Activated B cell treated with CpG ODN at 0.5 μM for 24 hours (primary cell): ENCODE measurements around the gene SUCLG2. TPM values are rescaled to one million over a fixed set of nuclear protein-coding genes. Genes with fewer than 3 reads are reported as not detected.

Experiments used
- ATAC-seq: fragments of 200-7000 bp; cut with Tn5 transposase; one replicate; pipeline ENCODE4 v1.10.0; 2021; ENCODE audit warnings: low read depth, mild to moderate bottlenecking, moderate library complexity
- CTCF ChIA-PET: fragments of 350-600 bp; sonication (Branson Sonifier 250); formaldehyde crosslinking; loops from one replicate; lab custom pipeline; 2021; ENCODE audit warnings: antibody characterized with exemption; lab: Charles Lee
- POLR2A ChIA-PET: fragments of 350-600 bp; sonication (Branson Sonifier 250); formaldehyde crosslinking; loops from one replicate; lab custom pipeline; 2021; ENCODE audit warnings: antibody characterized with exemption; lab: Charles Lee
- DNase-seq: peaks from one replicate; pipeline ENCODE4 v3.0.0; 2022
- H3K27ac Mint-ChIP-seq: one replicate; pipeline ENCODE4 v1.8.0; 2020; ENCODE audit warnings: mixed read lengths
- H3K27me3 Mint-ChIP-seq: one replicate; pipeline ENCODE4 v1.8.0; 2021; ENCODE audit warnings: mixed read lengths
- H3K36me3 Mint-ChIP-seq: one replicate; pipeline ENCODE4 v1.8.0; 2021; ENCODE audit warnings: low read depth, mixed read lengths
- H3K4me1 Mint-ChIP-seq: one replicate; pipeline ENCODE4 v1.8.0; 2021; ENCODE audit warnings: mixed read lengths
- H3K4me3 Mint-ChIP-seq: one replicate; pipeline ENCODE4 v1.8.0; 2020; ENCODE audit warnings: mild to moderate bottlenecking, mixed read lengths
- H3K9me3 Mint-ChIP-seq: one replicate; pipeline ENCODE4 v1.8.0; 2020; ENCODE audit warnings: mixed read lengths
- CTCF ChIP-seq: fragments of 200-600 bp; IDR thresholded peaks from one replicate; pipeline ENCODE4 v1.8.0; 2022; ENCODE audit warnings: antibody characterized with exemption, mild to moderate bottlenecking
- intact Hi-C: fragments of 100-400 bp; cut with micrococcal nuclease; formaldehyde crosslinking; loops from one replicate; pipeline ENCODE4 v1.15.1; 2024
- total RNA-seq: library from RNA; stranded (reverse); gene quantifications from 2 replicates; pipeline ENCODE4 v1.2.3, GENCODE V29; 2022

Gene SUCLG2
- total RNA-seq, 1 donor from 2014 or later = 40.8 TPM

- ATAC-seq = no peak
- Mint-ChIP-seq H3K27me3 (no peaks in the 10 kb centered on the region), H3K4me3 (no peak overlapping the region), H3K4me1 (no peaks in the 10 kb centered on the region), H3K9me3 (no peaks in the 10 kb centered on the region), H3K27ac (no peak overlapping the region), H3K36me3 (peaks cover 40% of the 10 kb centered on the region)
- no peak for TF ChIP-seq CTCF
- CTCF ChIA-PET = no interaction called here
- POLR2A ChIA-PET = no interaction called here
- intact Hi-C loops = loop anchor here (2.0 kb wide), 1 partner anchor 15 kb away; no protein-coding TSS in a partner anchor
- no peak for DNase-seq
These were observed 190.8 kb downstream of the SUCLG2 start for GRCh38 chr3:67463656-67464055.

DNA sequence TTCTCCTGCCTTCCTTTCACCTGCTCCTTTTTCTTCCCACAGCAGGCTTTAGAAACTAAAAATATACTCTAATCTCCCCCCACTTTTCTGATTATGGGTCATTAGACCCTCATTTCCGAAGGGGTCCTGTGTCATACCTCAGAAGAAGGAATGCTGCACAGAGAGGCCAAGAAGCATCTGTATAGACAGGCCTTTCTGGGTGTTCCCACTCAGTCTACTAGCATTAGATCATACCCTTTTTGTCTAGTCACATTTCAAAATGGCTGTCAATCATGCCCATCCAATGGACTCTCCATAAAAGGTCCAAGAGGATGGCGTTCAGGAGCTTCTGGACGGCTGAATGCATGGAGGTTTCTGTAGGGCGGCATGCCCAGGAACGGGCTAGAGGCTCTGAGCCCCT is 192.2 kb downstream of the SUCLG2 start:
- ChIA-PET POLR2A (no interaction called here), CTCF (no interaction called here)
- H3K27me3 Mint-ChIP-seq = no peaks in the 10 kb centered on the region
- no peak overlapping the region for H3K27ac Mint-ChIP-seq
- H3K4me1 Mint-ChIP-seq = no peaks in the 10 kb centered on the region
- no peak for TF ChIP-seq CTCF
- ATAC-seq (no peak), DNase-seq (no peak)
- H3K36me3 Mint-ChIP-seq = peaks cover 31% of the 10 kb centered on the region
- no peaks in the 10 kb centered on the region for H3K9me3 Mint-ChIP-seq
- intact Hi-C loops = no loop called here
- no peak overlapping the region for H3K4me3 Mint-ChIP-seq

GRCh38 chr3:67461667-67462142 is 192.7 kb downstream of the SUCLG2 start:
- DNase-seq = no peak
- no peak for ATAC-seq
- Mint-ChIP-seq H3K27me3 (no peaks in the 10 kb centered on the region), H3K4me1 (no peaks in the 10 kb centered on the region), H3K27ac (no peak overlapping the region), H3K36me3 (peaks cover 27% of the 10 kb centered on the region), H3K9me3 (no peaks in the 10 kb centered on the region), H3K4me3 (no peak overlapping the region)
- intact Hi-C loops = no loop called here
- ChIA-PET CTCF (no interaction called here), POLR2A (no interaction called here)
- TF ChIP-seq CTCF = no peak

DNA sequence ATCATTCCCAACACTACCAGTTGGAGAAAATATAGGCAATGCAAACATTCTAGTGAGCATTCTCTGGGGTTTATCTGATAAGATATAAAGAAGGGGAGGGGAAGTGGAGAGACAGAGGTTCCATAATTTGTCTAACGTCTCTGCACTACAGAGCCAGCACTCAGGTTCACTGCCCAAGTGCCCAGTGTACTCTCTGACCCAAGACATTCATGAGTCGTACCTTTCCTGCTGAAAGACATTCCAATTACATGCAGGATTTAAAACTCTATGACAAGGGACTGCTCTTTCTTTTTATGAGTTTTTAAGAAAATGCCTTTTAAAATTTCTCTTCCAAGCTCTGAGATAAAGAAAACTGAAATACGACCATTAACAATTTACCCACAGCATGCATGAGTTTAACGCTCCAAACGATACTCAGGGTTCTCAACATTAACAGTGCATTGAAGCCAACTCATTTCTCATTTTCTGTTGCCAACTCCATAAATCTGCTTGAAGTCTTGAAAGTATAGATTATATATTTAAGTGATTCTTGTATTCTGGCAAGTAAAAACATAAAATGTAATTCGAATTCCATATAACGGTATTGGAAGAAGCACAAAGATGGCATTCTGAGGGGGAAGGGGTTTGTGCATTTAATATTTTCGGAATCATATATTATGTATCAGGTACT is 193.4 kb downstream of the SUCLG2 start:
- H3K9me3 Mint-ChIP-seq = no peaks in the 10 kb centered on the region
- ATAC-seq (no peak), DNase-seq (no peak)
- no peaks in the 10 kb centered on the region for H3K4me1 Mint-ChIP-seq
- peaks cover 33% of the 10 kb centered on the region for H3K36me3 Mint-ChIP-seq
- no peak for TF ChIP-seq CTCF
- no peaks in the 10 kb centered on the region for H3K27me3 Mint-ChIP-seq
- no peak overlapping the region for H3K4me3 Mint-ChIP-seq
- intact Hi-C loops = no loop called here
- H3K27ac Mint-ChIP-seq = no peak overlapping the region
- CTCF ChIA-PET = no interaction called here
- POLR2A ChIA-PET = no interaction called here

DNA sequence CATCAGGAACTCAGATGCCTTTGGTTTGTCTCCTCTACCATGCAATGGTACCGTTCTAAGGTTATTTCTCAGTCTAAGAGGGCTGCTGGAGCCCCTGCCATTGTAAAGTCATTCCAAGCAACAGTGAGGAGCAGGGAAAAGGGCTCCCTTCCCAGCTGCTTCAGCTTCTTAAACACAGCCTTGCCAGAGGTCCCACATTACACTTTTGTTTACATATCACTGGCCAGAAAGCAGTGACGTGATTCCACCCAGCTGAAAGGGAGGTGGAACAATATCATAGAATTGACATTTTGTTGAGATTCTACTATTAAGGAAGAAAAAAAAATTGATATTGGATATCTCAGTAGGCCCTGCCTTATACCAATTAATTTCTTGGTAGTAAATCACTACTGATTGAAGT is 194.6 kb downstream of the SUCLG2 start:
- no peak for ATAC-seq
- Mint-ChIP-seq H3K4me3 (no peak overlapping the region), H3K4me1 (no peaks in the 10 kb centered on the region), H3K9me3 (no peaks in the 10 kb centered on the region), H3K27me3 (no peaks in the 10 kb centered on the region), H3K27ac (no peak overlapping the region), H3K36me3 (peaks cover 36% of the 10 kb centered on the region)
- POLR2A ChIA-PET = no interaction called here
- intact Hi-C loops = no loop called here
- DNase-seq = no peak
- TF ChIP-seq CTCF = no peak
- CTCF ChIA-PET = no interaction called here
